Kidney (tissue), 14 donors: Measurements from ENCODE around the gene PIP5K1B. TPM values are rescaled to one million over a fixed set of nuclear protein-coding genes. Genes with fewer than 3 reads are reported as not detected.

Experiments used
- DNase-seq, 5 donors: peaks; one replicate each; pipeline ENCODE4 v3.0.0-alpha.2; 2013 to 2020
- FAIRE-seq: peaks from 2 replicates; lab custom pipeline; 2012; peaks lifted over from hg19 to GRCh38; lab: Jason Lieb, UNC
- H3K27ac ChIP-seq, 2 donors: one replicate each; pipeline ENCODE4 v1.7.0; 2013; ENCODE audit warnings: low read depth in 2 of 2, low read length in 2 of 2, inconsistent platforms in 1 of 2
- H3K27me3 ChIP-seq: one replicate; pipeline ENCODE4 v1.7.1; 2013; ENCODE audit warnings: low read length, inconsistent platforms; ENCODE audit not compliant: control insufficient read depth, insufficient read depth
- H3K36me3 ChIP-seq, 3 donors: one replicate each; pipeline versions ENCODE4 v1.7.0 to v1.7.1; 2013; ENCODE audit warnings: low read length in 3 of 3, control low read depth in 1 of 3, inconsistent platforms in 1 of 3; ENCODE audit not compliant: insufficient read depth in 3 of 3, control insufficient read depth in 2 of 3
- H3K4me1 ChIP-seq, 3 donors: one replicate each; pipeline versions ENCODE4 v1.7.0 to v1.7.1; 2013; ENCODE audit warnings: low read length in 3 of 3, inconsistent platforms in 1 of 3, low read depth in 1 of 3; ENCODE audit not compliant: control insufficient read depth in 2 of 3, insufficient read depth in 2 of 3
- H3K4me3 ChIP-seq, 3 donors: one replicate each; pipeline versions ENCODE4 v1.7.0 to v1.8.1; 2013; ENCODE audit warnings: low read length in 3 of 3, control low read depth in 1 of 3, inconsistent platforms in 1 of 3
- H3K9ac ChIP-seq, 3 donors: one replicate each; pipeline versions ENCODE4 v1.7.0 to v1.7.1; 2013; ENCODE audit warnings: low read length in 3 of 3, control low read depth in 1 of 3, inconsistent platforms in 1 of 3
- H3K9me3 ChIP-seq, 3 donors: one replicate each; pipeline versions ENCODE4 v1.7.0 to v1.7.1; 2013; ENCODE audit warnings: low read length in 3 of 3, control low read depth in 1 of 3, inconsistent platforms in 1 of 3; ENCODE audit not compliant: control insufficient read depth in 2 of 3, insufficient read depth in 1 of 3
- CTCF ChIP-seq: IDR thresholded peaks from 3 replicates; pipeline ENCODE4 v1.5.1; 2012; ENCODE audit warnings: mild to moderate bottlenecking, moderate library complexity, borderline replicate concordance; ENCODE audit not compliant: insufficient read depth; ENCODE audit errors: extremely low read depth
- intact Hi-C: fragments of 100-400 bp; cut with DNase I; formaldehyde crosslinking; loops from one replicate; pipeline ENCODE4 v1.11.1; 2022
- polyA plus RNA-seq: library from polyadenylated mRNA; stranded (reverse); fragments of 350-450 nt; fragmentation: Illumina TruSeq; extraction: RNeasy Lipid Tissue Mini Kit (QIAGEN cat#74804); gene quantifications from one replicate; pipeline ENCODE4 v1.2.3, GENCODE V29; 2014; ENCODE audit warnings: low read depth, low replicate concordance; ENCODE audit not compliant: insufficient read depth
- total RNA-seq: library from RNA; stranded (reverse); fragmentation: NEBNext Ultra II Directional; extraction: Animal tissue kit (Norgen Biotek cat#: 25700); gene quantifications from one replicate; pipeline ENCODE4 v1.2.1, GENCODE V29; 2021
- donor health status: control.
- donor health status: control.
- donor health status: control.
- donor health status: control.
- donor health status: control.
- donor health status: DM: yes; HTN: yes; CAD: no.
- donor health status: Normal renal cell carcinoma (clear cell type).

Gene PIP5K1B
- total and polyA plus RNA-seq, 2 donors from 2014 or later, result 9.4 to 10.1 TPM

- no peaks in the 10 kb centered on the region for H3K27me3 ChIP-seq
- FAIRE-seq (no peak), DNase-seq (no peak)
- H3K36me3 ChIP-seq, result no peaks in the 10 kb centered on the region
- no peak overlapping the region for H3K27ac ChIP-seq
- peaks cover 0 to 7% (median 0%) of the 10 kb centered on the region in 3 donors for H3K4me1 ChIP-seq
- no peak overlapping the region for H3K4me3 ChIP-seq
- no peak for TF ChIP-seq CTCF
- intact Hi-C loops, result no loop called here
- H3K9ac ChIP-seq, result no peak overlapping the region
- H3K9me3 ChIP-seq, result no peaks in the 10 kb centered on the region
Measured at GRCh38 chr9:68896486-68896885, 191.4 kb downstream of the PIP5K1B start.

GRCh38 chr9:68897577-68898145 lies 192.6 kb downstream of the PIP5K1B start:
- intact Hi-C loops, result no loop called here
- Histone ChIP-seq H3K9ac (no peak overlapping the region), H3K27me3 (no peaks in the 10 kb centered on the region), H3K4me1 (peaks cover 0 to 7% (median 0%) of the 10 kb centered on the region in 3 donors), H3K4me3 (no peak overlapping the region), H3K36me3 (no peaks in the 10 kb centered on the region), H3K9me3 (no peaks in the 10 kb centered on the region), H3K27ac (peak overlapping the region in 1 of 2 donors; percentile 23)
- DNase-seq (peak in 1 of 5 donors; percentile 20), FAIRE-seq (no peak)
- TF ChIP-seq CTCF, result no peak

- Histone ChIP-seq H3K27me3 (no peaks in the 10 kb centered on the region), H3K9me3 (no peaks in the 10 kb centered on the region), H3K27ac (no peak overlapping the region), H3K4me3 (no peak overlapping the region), H3K36me3 (no peaks in the 10 kb centered on the region), H3K9ac (no peak overlapping the region), H3K4me1 (peaks cover 0 to 7% (median 0%) of the 10 kb centered on the region in 3 donors)
- intact Hi-C loops, result no loop called here
- DNase-seq (no peak), FAIRE-seq (no peak)
- no peak for TF ChIP-seq CTCF
Measured at GRCh38 chr9:68898781-68899439, 193.9 kb downstream of the PIP5K1B start.
